ENCODE measurements around the gene IGFALS.
A peak's percentile ranks its signal among the peaks of the same experiment; 100 is the strongest.

Gene IGFALS

DNA sequence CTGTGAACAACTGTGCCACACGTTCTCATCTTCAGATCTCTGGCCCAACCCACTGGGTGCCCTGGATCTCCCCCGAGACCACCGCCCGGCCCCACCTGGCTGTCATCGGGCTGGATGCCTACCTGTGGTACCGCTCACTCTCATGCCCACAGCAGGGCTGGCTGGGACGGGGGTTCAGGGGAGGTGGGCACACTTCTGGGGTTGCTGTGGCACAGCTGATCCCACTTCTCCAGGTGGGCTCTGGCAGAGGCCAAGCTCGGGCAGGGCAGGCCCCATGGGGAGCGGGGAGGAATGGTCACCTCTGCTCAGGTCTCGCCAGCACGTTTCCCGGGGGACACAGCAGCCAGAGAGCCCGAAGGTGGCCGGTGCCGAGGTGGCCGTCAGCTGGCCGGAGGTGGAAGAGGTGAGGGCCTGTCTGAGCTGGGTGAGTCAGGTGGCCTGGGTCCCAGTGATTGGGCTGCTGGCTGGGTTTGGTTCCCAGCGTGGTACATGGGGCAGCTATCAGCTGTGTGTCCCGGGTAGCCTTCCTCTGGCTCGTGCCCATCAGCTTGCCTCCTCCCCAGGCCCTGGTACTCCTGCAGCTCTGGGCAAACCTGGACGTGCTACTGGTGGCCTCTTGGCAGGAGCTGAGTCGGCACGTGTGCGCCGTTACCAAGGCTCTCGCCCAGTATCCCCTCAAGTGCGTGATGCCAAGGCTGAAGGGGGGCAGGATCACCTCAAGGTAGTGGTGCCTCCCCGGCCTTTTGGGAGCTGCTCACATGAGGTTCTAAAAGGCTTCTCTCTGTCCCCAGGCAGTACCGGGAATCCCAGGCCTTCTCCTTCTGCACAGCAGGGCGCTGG, 18.3 kb downstream of the IGFALS start:
- no peak for DNase-seq

DNA sequence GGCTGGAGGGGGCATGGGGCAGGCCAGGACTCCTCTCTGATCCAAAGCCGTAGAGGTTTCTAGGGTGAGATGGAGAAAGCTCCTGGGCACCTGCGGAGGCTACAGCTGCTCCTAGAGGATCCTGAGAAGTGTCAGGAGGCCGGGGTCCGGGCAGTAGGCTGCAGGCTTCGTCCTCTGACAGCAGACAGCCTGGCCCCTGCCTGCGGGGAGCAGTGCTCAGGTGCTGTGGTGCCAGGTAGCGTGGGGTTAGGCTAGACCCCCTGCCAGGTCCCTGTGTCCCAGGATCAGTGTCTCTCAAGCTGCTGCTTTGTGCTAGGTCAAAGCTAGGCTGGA, 19.1 kb downstream of the IGFALS start:
- DNase-seq: no peak

DNA sequence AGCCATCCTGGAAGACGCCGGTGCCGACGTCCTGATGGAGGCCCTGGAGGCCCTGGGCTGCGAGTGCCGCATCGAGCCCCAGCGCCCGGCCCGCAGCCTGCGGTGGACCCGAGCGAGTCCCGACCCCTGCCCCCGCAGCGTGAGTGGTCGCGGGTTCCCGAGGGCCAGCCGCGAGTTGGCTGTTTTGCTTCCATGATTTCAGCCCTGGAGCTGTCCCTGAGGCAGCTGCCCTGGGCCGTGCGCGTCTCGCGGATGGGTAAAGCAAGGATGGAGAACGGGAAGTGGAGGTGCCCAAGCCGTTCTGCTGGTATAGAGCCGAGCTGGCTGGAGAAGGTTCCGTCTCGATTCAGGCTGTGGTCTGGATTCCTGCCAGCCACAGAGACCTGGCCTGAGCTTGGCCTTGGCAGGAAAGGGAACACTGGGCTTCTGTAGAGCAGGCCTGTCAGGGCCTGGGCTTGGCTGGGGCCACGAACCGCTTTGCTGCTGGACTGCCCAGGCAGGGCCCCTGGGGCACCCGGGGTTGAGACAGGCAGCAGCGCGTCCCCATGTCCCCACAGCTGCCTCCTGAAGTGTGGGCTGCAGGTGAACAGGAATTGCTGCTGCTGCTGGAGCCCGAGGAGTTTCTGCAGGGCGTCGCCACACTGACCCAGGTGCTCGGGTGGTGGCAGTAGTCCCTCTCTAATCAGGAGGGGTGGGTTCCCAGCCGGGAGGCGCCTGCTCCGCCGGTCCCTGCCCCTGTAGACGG, 19.6 kb downstream of the IGFALS start:
- no peak for DNase-seq

DNA sequence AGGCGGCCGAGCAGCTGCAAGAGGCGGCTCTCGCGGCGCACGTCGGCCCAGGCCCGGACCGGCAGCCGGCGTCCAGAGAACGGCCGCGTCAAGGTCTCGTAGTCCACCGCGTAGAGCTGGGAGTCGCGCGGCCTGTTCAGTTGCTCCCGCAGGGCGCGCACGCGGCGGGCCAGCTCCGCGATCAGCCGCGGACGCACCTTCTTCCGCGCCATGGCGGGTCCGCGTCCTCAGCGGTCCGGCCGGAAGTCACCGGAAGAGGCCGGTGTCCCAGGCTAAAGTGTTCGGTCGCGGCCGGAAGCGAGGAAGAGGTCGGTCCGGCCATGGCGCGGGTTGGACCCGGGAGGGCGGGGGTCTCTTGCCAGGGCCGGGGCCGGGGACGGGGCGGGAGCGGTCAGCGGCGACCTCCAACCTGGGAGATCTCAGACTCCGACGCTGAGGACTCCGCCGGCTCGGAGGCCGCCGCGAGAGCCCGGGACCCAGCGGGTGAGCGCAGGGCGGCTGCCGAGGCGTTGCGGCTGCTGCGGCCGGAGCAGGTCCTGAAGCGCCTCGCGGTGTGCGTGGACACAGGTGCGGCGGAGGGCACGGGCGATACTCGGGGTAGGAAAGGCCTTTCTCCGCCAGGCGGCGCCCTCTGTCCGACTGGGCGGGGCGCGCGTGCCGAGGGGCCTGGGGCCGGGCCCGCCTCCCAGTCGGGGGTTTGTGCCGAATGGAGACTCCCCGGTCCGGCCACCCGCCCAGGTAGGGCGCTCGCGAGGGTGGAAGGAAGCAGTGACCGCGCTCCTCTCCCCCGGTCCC, 20.4 kb downstream of the IGFALS start, which contains the start of gene MRPS34:
Gene MRPS34 (minus strand): TSS at position 227 of the 795 bp plus-strand sequence. CDS start 15 bp downstream, at position 212.
- peak; percentile 91 for DNase-seq

DNA sequence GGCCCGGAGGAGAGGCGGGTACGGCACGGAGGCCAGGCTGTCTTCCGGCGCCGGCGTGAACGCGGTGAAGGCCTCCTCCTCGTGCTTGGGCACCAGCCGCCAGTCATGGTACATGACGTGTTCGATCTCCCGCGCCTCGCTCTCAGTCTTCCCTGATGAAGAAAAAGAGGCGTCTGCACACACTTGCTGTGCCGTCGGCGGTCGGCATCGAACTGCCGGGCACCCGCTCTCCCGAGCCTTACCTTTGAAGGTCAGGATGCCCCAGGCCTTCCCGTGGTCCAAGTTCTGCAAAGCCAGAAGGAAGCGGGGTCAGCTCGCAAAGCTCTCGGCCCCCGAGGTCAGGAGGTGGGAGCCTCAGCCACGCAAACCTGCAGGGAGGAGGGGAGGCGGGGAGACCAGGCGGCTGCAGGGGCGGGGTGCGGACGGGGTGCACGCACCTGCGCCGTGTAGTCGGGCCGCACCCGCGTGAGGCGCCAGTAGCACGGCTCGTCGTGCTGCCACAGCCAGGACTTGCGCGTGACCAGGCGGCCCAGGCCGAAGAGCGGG, 21.1 kb downstream of the IGFALS start, which contains the start of gene EME2:
Gene EME2 (plus strand): TSS at position 449 of the 546 bp plus-strand sequence. CDS start 418 bp downstream, outside the sequence.
- peak; percentile 82 for DNase-seq

DNA sequence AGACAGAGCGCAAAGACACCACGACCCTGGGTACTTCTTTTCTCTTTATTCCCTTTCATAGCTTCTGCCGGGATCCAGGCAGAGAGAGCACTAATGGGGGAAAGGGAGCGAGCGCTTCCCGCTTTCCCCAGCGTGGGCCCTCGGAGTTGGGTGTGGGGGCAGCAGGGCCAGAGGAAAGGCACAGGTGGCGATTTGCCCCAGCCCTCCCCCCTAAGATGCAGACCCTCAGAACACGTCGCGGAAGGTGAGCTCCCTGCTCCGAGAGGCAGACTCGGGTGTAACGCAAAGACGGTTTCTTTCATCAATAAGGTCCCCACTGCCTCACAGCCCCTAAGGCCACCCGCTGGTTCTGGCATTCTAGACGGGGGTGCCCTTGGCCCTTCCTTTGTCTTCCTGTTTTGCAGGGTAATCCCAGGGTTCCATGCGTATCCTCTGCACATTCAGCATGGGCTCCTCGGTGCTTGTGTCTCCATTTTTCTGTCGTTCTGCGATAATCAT, 21.6 kb downstream of the IGFALS start:
- DNase-seq: no peak

DNA sequence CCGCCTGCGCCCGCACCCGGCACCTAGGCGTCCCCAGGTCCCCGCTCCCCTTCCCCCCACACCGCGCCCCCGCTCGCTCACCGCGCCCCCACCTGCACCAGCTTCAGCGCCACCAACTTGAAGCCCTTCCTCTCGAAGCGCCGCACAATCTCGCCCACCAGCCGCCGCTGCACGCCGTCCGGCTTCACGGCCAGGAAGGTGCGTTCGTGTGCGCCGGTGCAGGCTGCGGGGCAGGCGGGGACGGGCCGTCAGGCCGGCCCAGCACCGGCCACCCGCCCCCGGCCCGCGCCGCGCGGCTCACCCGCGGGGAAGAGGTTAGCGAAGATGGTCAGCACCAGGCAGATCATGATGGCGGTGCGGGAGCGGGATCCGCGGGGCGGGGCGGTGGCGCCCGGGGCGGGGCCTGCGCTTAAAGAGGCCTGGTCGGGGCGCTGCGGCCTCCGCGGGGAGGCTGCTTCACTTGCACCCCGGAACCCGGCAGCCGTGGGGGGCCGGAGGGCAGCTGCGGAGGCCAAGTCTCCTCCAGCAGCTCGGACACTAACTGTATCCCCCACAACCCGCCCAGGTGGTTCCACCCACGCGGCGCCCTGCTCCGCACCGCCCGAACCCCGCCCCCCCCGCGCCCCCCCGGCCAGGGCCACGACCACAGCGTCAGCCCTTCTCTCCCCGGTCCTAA, 22.2 kb downstream of the IGFALS start, which contains the start of gene NME3:
Gene NME3 (minus strand): TSS at position 356 of the 676 bp plus-strand sequence. CDS start 9 bp downstream, at position 347.
- DNase-seq: peak; percentile 91

DNA sequence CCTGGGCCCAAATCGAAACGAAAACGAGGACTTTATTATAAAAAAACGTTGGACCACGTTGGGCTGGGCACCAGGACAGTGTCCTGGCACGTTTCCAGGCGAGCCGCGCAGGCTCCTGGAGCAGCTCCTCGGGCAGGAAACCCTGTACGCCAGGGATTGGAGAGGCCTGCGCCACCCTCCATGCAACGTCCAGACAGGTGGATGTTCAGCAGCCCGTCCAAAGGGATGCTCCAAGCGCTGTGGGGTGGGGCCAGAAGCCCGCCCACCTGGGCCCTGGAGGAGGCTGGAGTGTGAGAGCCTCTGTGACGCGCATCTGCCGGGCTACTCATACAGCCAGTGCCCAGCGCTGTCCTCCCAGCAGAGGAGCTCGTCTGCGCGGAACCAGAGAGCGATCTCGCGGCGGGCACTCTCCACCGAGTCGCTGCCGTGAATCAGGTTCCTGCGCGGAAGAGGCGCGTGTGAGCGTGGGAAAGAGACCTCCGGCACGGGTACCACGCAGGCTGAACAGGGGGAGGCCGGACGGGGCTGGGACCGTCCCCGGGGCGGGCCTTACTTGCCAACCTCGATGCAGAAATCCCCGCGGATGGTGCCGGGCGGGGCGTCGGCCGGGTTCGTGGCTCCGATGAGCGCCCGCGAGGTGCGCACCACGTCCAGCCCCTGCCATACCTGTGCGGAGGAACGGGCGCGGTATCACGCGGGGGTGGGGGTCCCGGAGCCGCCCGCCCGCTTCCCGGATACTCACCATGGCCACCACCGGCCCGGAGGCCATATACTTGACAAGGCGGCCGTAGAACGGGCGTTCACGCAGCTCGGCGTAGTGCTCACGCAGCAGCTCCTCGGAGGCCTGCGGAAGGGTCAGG, 22.9 kb downstream of the IGFALS start:
- peak; percentile 78 for DNase-seq

DNA sequence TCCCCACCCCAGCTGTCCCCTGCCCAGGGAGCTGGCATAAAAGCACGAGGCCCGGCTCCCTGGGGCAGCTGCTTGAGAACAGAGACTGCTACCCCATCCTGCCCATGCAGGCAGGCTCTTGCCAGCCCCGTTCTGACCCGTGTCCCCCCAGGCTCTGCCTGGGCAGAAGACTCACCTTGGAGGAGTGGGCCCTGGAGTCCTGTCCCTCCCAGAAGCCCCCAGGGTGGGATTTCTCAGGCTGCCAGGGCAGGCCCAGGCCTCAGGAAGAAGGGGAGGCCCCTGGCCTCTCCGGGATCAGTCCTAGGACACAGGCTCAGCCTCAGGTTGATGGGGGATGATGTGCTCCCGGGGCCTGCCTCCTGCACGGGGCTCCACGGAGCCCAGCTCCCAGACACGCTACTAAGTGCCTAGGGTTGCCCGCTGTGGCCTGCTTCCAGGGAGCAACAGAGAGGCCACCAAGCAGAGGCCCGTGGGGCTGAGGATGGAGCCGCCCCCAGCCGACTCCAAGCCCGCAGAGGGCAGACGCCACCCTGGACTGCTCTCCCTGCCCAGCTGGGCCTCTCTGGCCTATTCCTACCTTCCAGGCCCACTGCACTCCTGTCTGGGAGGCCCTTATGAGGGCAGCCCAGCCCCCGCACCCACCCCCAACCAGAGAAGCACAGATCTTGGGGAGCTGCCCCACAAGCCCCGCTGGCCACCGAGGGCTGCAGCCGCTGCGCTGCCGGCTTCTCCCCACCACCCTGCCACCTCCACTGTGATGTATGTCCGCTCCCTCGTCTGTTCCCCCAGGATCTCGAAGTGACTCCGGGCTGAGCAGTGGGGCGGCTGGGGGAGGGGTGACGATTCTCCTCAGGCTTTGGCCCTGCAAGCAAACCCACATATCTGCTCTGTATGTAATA, 23.9 kb downstream of the IGFALS start:
- no peak for DNase-seq

DNA sequence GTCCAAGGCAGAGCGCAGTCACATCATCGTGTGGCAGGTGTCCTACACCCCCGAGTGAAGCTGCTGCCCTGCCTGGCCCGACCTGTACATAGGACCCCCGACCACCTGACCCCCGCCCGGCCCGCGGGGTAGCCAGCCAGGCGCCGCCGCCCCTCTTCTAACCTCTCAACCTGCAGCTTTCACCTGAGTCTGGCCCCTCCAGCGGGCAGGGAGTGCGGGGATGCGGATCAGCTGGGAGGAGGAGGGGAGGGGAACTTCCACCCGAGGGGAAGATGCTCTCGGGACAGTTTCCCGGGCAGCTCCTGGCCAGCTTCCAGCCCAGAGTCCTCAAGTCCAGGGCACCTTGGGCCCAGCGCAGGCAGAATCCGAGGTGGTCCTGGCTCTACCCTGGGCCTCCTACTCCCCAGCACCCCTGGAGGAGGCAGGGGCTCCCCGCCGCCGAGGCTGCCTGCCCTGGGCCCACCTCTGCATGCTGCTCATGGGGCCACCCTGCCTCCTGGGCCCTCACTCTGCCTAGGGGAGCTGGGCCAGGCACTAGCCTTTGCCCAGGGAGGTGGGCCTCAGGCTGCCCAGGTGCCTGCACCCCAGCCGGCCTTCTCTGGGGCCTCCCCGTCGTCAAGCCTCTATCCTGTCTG, 24.6 kb downstream of the IGFALS start:
- DNase-seq: no peak

DNA sequence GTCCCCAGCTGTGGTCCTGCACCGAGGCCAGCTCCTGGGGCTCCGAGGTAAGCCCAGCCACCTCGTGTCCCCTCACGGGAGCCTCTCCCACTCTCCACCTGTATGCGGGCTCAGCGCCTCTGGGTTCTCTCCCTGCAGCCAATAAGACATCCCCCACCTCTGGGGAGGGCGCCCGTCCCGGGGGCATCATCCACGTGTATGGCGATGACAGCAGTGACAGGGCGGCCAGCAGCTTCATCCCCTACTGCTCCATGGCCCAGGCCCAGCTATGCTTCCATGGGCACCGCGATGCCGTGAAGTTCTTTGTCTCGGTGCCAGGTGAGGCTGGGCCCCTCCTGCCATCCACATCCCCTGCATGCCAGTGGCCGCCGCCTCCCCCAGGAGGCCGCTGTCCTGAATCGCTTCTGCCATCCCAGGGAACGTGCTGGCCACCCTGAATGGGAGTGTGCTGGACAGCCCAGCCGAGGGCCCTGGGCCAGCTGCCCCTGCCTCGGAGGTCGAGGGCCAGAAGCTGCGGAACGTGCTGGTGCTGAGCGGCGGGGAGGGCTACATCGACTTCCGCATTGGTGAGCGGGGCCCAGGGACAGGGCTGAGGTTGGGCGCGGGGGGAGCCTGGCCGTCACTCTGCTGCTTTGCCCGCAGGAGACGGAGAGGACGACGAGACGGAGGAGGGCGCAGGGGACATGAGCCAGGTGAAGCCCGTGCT, 25.3 kb downstream of the IGFALS start:
- no peak for DNase-seq

DNA sequence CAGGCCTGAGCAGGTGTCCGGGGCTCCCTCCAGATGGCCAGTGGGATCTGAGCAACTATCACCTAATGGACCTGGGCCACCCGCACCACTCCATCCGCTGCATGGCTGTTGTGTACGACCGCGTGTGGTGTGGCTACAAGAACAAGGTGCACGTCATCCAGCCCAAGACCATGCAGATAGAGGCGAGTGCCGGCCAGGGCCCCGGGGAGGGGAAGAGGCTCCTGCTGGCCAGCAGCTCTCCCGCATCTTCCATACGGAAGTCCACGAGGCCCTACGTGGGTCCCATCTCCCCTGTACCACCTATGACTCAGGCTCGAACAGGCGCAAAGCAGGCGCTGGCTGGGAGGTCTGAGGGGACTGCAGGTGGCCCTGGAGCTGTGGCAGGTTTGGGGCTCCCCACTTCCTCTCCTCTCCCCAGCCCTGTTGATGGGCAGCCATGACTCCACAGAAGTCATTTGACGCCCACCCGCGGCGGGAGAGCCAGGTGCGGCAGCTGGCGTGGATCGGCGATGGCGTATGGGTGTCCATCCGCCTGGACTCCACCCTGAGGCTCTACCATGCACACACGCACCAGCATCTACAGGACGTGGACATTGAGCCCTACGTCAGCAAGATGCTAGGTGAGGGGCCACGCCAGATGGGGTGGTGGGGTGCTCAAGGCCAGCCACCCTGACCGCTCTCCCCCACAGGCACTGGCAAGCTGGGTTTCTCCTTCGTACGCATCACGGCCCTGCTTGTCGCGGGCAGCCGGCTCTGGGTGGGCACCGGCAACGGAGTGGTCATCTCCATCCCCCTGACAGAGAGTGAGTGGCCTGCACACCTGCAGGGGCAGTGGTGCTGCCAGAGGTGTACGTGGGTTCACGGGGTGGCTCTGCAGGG, 26.1 kb downstream of the IGFALS start:
- DNase-seq: no peak

DNA sequence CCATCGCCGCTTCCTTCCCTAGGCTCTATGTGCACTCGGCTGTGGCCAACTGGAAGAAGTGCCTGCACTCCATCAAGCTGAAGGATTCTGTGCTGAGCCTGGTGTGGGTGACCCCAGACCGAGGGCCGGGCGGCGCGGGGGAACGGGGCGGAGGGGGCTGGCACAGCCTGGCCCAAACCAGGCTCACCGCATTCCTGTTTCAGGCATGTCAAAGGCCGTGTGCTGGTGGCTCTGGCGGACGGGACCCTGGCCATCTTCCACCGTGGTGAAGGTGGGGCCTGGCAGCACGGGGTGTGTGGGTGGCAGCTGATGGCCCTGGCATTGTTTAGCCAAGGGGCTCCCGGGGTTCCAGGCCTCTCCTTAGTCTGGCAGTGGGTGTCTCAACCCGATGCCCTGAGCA, 26.8 kb downstream of the IGFALS start:
- no peak for DNase-seq

DNA sequence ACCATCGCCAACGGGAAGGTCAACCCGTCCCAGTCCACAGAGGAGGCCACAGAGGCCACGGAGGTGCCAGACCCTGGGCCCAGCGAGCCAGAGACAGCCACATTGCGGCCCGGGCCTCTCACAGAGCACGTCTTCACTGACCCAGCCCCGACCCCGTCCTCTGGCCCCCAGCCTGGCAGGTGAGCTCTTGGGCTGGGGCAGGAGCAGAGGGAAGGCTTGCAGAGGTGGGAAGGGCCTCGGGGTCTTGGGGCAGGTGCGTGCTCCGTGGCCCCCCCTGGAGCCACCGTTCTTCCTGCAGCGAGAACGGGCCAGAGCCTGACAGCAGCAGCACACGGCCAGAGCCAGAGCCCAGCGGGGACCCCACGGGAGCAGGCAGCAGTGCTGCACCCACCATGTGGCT, 27.3 kb downstream of the IGFALS start:
- DNase-seq: no peak

DNA sequence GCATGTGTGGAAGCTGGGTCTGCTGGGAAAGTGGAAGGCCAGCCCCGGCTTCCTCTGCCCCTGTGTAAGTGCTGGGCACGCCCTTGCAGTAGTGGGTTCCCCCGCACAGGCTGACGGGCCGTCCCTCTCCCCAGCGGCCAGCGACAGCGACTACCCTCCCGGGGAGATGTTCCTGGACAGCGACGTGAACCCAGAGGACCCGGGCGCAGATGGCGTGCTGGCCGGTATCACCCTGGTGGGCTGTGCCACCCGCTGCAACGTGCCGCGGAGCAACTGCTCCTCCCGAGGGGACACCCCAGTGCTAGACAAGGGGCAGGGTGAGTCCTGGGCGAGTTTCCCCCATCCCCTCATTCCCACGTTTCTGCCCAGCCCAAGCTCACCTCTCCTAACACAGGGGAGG, 27.7 kb downstream of the IGFALS start:
- DNase-seq: no peak

DNA sequence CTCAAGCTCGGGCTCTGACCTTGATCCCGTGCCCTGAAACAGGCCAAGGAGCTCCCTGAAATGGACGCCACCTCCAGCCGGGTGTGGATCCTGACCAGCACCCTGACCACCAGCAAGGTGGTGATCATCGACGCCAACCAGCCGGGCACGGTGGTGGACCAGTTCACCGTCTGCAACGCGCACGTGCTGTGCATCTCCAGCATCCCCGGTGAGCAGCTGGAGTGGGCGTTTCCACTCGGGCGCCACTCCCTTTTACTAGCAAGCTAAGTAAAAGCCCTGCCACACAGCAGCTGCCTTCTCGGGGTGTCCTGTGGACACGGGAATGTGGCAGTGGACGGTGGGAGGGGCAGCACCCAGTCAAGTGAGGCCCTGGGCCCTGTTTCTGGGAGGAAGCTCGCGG, 28.5 kb downstream of the IGFALS start:
- DNase-seq: no peak
